Mesenchymal stem cell (in vitro differentiated cells and primary cell): ENCODE data around the gene IL4I1.

ENCODE experiments used
- DNase-seq: peaks from one replicate; pipeline ENCODE4 v3.0.0-alpha.2; 2013
- H2AFZ ChIP-seq: one replicate; pipeline ENCODE4 v1.6.1; 2013; ENCODE audit warnings: low read depth, mild to moderate bottlenecking, control low read depth, inconsistent platforms, low read length, moderate library complexity
- H2AK5ac ChIP-seq: 2 replicates; pipeline ENCODE4 v1.6.1; 2013; ENCODE audit warnings: low read length, moderate library complexity, mild to moderate bottlenecking, inconsistent platforms; ENCODE audit not compliant: severe bottlenecking
- H2BK120ac ChIP-seq: one replicate; pipeline ENCODE4 v1.6.1; 2013; ENCODE audit warnings: low read depth, mild to moderate bottlenecking, inconsistent platforms, low read length, moderate library complexity
- H2BK12ac ChIP-seq, 2 experiments: one replicate each; pipeline ENCODE4 v1.6.1; 2013; ENCODE audit warnings: inconsistent platforms in 2 of 2, low read length in 2 of 2, mild to moderate bottlenecking in 2 of 2, moderate library complexity in 2 of 2, control low read depth in 1 of 2
- H2BK15ac ChIP-seq: one replicate; pipeline ENCODE4 v1.6.1; 2013; ENCODE audit warnings: mild to moderate bottlenecking, low read depth, inconsistent platforms; ENCODE audit not compliant: poor library complexity, severe bottlenecking
- H2BK5ac ChIP-seq: 2 replicates; pipeline ENCODE4 v1.6.1; 2013; ENCODE audit warnings: low read depth, mild to moderate bottlenecking, low read length, control low read depth, inconsistent platforms; ENCODE audit not compliant: poor library complexity, severe bottlenecking
- H3K14ac ChIP-seq, 2 experiments: one replicate each; pipeline ENCODE4 v1.6.1; 2013; ENCODE audit warnings: inconsistent platforms in 2 of 2, low read length in 2 of 2, control low read depth in 1 of 2, mild to moderate bottlenecking in 1 of 2, moderate library complexity in 1 of 2
- H3K18ac ChIP-seq, 2 experiments: one replicate each; pipeline ENCODE4 v1.6.1; 2013; ENCODE audit warnings: inconsistent platforms in 2 of 2, low read length in 2 of 2, control low read depth in 1 of 2, low read depth in 1 of 2, mild to moderate bottlenecking in 1 of 2
- H3K23ac ChIP-seq, 2 experiments: one replicate each; pipeline ENCODE4 v1.6.1; 2013; ENCODE audit warnings: inconsistent platforms in 2 of 2, low read length in 2 of 2, mild to moderate bottlenecking in 2 of 2, moderate library complexity in 2 of 2, control low read depth in 1 of 2
- H3K27ac ChIP-seq: 2 replicates; pipeline ENCODE4 v1.5.1; 2013; ENCODE audit warnings: mild to moderate bottlenecking, moderate library complexity, low read length, control low read depth, inconsistent platforms; ENCODE audit not compliant: poor library complexity, severe bottlenecking
- H3K27me3 ChIP-seq, 2 experiments: 2 replicates each; pipeline versions ENCODE4 v1.6.1 to v1.7.0; 2013; ENCODE audit warnings: low read length in 2 of 2, mild to moderate bottlenecking in 2 of 2, moderate library complexity in 2 of 2, control low read depth in 1 of 2, inconsistent platforms in 1 of 2; ENCODE audit not compliant: control insufficient read depth in 1 of 2, insufficient read depth in 1 of 2
- H3K36me3 ChIP-seq, 2 experiments: 2 replicates each; pipeline versions ENCODE4 v1.6.1 to v1.7.0; 2013; ENCODE audit warnings: low read length in 2 of 2, control low read depth in 1 of 2, inconsistent platforms in 1 of 2, low read depth in 1 of 2, mild to moderate bottlenecking in 1 of 2; ENCODE audit not compliant: insufficient read depth in 2 of 2, control insufficient read depth in 1 of 2
- H3K4ac ChIP-seq, 2 experiments: one replicate each; pipeline ENCODE4 v1.6.1; 2013; ENCODE audit warnings: inconsistent platforms in 2 of 2, low read length in 2 of 2, mild to moderate bottlenecking in 2 of 2, moderate library complexity in 2 of 2, control low read depth in 1 of 2, low read depth in 1 of 2
- H3K4me1 ChIP-seq: 2 replicates; pipeline ENCODE4 v1.6.1; 2013; ENCODE audit warnings: low read depth, low read length, control low read depth; ENCODE audit not compliant: control insufficient read depth, insufficient read depth
- H3K4me2 ChIP-seq: 2 replicates; pipeline ENCODE4 v1.6.1; 2013; ENCODE audit warnings: low read length, mild to moderate bottlenecking, inconsistent platforms; ENCODE audit not compliant: poor library complexity, severe bottlenecking
- H3K4me3 ChIP-seq, 2 experiments: 2 replicates each; pipeline versions ENCODE4 v1.5.1 to v1.7.0; 2013; ENCODE audit warnings: low read length in 2 of 2, mild to moderate bottlenecking in 2 of 2, control low read depth in 1 of 2, low read depth in 1 of 2; ENCODE audit not compliant: insufficient read depth in 1 of 2
- H3K79me1 ChIP-seq: replicated peaks from 2 replicates; pipeline ENCODE4 v1.6.1; 2013; ENCODE audit warnings: mild to moderate bottlenecking, control low read depth, low read length, inconsistent platforms; ENCODE audit not compliant: poor library complexity, severe bottlenecking
- H3K9ac ChIP-seq: 2 replicates; pipeline ENCODE4 v1.7.0; 2013; ENCODE audit warnings: mild to moderate bottlenecking, low read length, moderate library complexity
- H3K9me3 ChIP-seq: 2 replicates; pipeline ENCODE4 v1.7.0; 2013; ENCODE audit warnings: mild to moderate bottlenecking, low read length; ENCODE audit not compliant: control insufficient read depth
- H4K8ac ChIP-seq: one replicate; pipeline ENCODE4 v1.6.1; 2013; ENCODE audit warnings: inconsistent platforms, mild to moderate bottlenecking, low read length, moderate library complexity
- H4K91ac ChIP-seq: one replicate; pipeline ENCODE4 v1.6.1; 2013; ENCODE audit warnings: mild to moderate bottlenecking, low read length, inconsistent platforms
- WGBS: methylation state at CpG from one replicate; pipeline ENCODE4 v1.1.7; 2013; ENCODE audit warnings: mixed read lengths; 5-methylcytosine and 5-hydroxymethylcytosine counted together

IL4I1 gene

GRCh38 chr19:49860336-49861102 lies 36.2 kb downstream of the IL4I1 start:
- Histone ChIP-seq H2BK5ac (no peak overlapping the region), H3K9me3 (no peaks in the 10 kb centered on the region), H3K23ac (no peak overlapping the region), H2AFZ (no peak overlapping the region), H2AK5ac (peak overlapping the region; percentile 11), H3K4me2 (no peak overlapping the region), H3K9ac (no peak overlapping the region), H3K4me1 (peaks cover 52% of the 10 kb centered on the region), H3K36me3 (peaks cover 74 to 95% of the 10 kb centered on the region in 2 experiments), H4K91ac (no peak overlapping the region), H3K14ac (no peak overlapping the region), H3K4me3 (no peak overlapping the region), H2BK15ac (no peak overlapping the region), H2BK12ac (no peak overlapping the region), H4K8ac (no peak overlapping the region), H3K4ac (no peak overlapping the region), H2BK120ac (no peak overlapping the region), H3K27ac (no peak overlapping the region), H3K79me1 (peaks cover 25% of the 10 kb centered on the region), H3K27me3 (no peaks in the 10 kb centered on the region), H3K18ac (no peak overlapping the region)
- WGBS, result 89% methylated on average over 17 of the region's 17 CpGs
- no peak for DNase-seq

- H4K8ac ChIP-seq, result no peak overlapping the region
- H3K4me2 ChIP-seq, result no peak overlapping the region
- no peak for DNase-seq
- peak overlapping the region; percentile 55 for H2AK5ac ChIP-seq
- 92% methylated on average over 22 of the region's 22 CpGs for WGBS
- H3K36me3 ChIP-seq, result peaks cover 79 to 98% of the 10 kb centered on the region in 2 experiments
- no peak overlapping the region for H3K23ac ChIP-seq
- H3K14ac ChIP-seq, result no peak overlapping the region
- no peaks in the 10 kb centered on the region for H3K9me3 ChIP-seq
- H3K27me3 ChIP-seq, result no peaks in the 10 kb centered on the region
- H4K91ac ChIP-seq, result peak overlapping the region; percentile 34
- H2BK5ac ChIP-seq, result peak overlapping the region; percentile 39
- H2BK12ac ChIP-seq, result peak overlapping the region in 1 of 2 experiments; percentile 7
- H2BK120ac ChIP-seq, result no peak overlapping the region
- no peak overlapping the region for H3K4me3 ChIP-seq
- H3K79me1 ChIP-seq, result peaks cover 27% of the 10 kb centered on the region
- H2BK15ac ChIP-seq, result no peak overlapping the region
- H3K4ac ChIP-seq, result no peak overlapping the region
- peaks cover 50% of the 10 kb centered on the region for H3K4me1 ChIP-seq
- H3K9ac ChIP-seq, result no peak overlapping the region
- H3K27ac ChIP-seq, result peak overlapping the region; percentile 86
- no peak overlapping the region for H2AFZ ChIP-seq
- no peak overlapping the region for H3K18ac ChIP-seq
These were observed 36.9 kb downstream of the IL4I1 start for GRCh38 chr19:49859682-49860335.

- Histone ChIP-seq H3K27ac (peak overlapping the region; percentile 70), H3K4me2 (no peak overlapping the region), H2AK5ac (peak overlapping the region; percentile 42), H3K4ac (no peak overlapping the region), H3K18ac (no peak overlapping the region), H3K9me3 (no peaks in the 10 kb centered on the region), H3K4me3 (no peak overlapping the region), H3K14ac (no peak overlapping the region), H3K79me1 (peaks cover 17% of the 10 kb centered on the region), H4K8ac (peak overlapping the region; percentile 41), H2BK120ac (no peak overlapping the region), H4K91ac (no peak overlapping the region), H2BK5ac (no peak overlapping the region), H2BK12ac (no peak overlapping the region), H3K9ac (no peak overlapping the region), H3K23ac (peak overlapping the region in 1 of 2 experiments; percentile 41), H3K4me1 (peaks cover 56% of the 10 kb centered on the region), H3K36me3 (peaks cover 65 to 90% of the 10 kb centered on the region in 2 experiments), H2BK15ac (no peak overlapping the region), H2AFZ (no peak overlapping the region), H3K27me3 (no peaks in the 10 kb centered on the region)
- WGBS, result 91% methylated on average over 33 of the region's 37 CpGs
- DNase-seq, result no peak
These were observed 38.4 kb downstream of the IL4I1 start for GRCh38 chr19:49858088-49858985.

GRCh38 chr19:49857838-49858087 lies 38.9 kb downstream of the IL4I1 start:
- no peak overlapping the region for H4K8ac ChIP-seq
- peak overlapping the region in 1 of 2 experiments; percentile 34 for H3K23ac ChIP-seq
- H2BK5ac ChIP-seq, result no peak overlapping the region
- no peak overlapping the region for H3K18ac ChIP-seq
- H2AK5ac ChIP-seq, result no peak overlapping the region
- no peak overlapping the region for H3K4me2 ChIP-seq
- no peak overlapping the region for H3K14ac ChIP-seq
- H3K4me1 ChIP-seq, result peaks cover 53% of the 10 kb centered on the region
- no peak overlapping the region for H2BK12ac ChIP-seq
- no peak overlapping the region for H2BK120ac ChIP-seq
- H3K36me3 ChIP-seq, result peaks cover 60 to 84% of the 10 kb centered on the region in 2 experiments
- H3K27ac ChIP-seq, result no peak overlapping the region
- H3K79me1 ChIP-seq, result peaks cover 11% of the 10 kb centered on the region
- no peaks in the 10 kb centered on the region for H3K27me3 ChIP-seq
- no peaks in the 10 kb centered on the region for H3K9me3 ChIP-seq
- 97% methylated on average over 5 of the region's 5 CpGs for WGBS
- no peak overlapping the region for H3K4ac ChIP-seq
- DNase-seq, result no peak
- H2AFZ ChIP-seq, result no peak overlapping the region
- no peak overlapping the region for H3K4me3 ChIP-seq
- no peak overlapping the region for H3K9ac ChIP-seq
- no peak overlapping the region for H4K91ac ChIP-seq
- no peak overlapping the region for H2BK15ac ChIP-seq
